Measurements from ENCODE around the gene PARD3B. TPM values are rescaled to one million over a fixed set of nuclear protein-coding genes. Genes with fewer than 3 reads are reported as not detected.

The PARD3B gene
- total RNA-seq, 1 experiment from 2014 or later = 2.0 TPM

DNA sequence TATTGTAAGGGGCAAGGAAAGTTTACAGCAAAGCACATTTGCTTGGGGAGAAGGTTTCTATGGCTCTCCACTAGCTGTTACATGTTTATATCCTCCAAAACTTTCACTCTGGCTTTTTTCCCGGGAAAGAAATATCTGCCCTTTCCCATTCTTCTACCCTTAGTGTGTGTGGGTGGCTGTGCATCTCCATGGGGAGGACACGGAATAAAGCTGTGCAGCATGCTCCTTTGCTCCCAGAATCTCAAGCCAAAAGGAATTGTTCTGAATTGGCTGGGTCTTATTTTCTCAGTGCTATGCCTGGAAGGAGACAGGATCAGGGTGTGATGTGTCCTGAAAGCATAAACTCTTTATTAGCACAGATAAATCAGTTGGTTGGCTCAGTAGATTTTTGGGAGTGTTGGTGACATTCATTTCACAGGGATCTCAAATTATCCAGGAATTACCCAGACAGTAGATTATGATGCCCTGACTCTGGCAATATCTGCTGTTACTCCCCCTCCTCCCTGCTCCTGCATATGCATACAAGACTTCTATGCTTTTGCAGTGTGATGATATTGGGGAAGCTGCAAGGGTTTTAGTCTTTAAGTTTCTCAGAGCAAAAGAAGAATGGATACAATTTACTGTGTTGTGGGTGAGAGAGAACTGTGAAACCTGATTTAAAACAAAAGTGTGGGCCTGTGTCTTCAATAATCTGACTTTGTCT, 63.1 kb downstream of the PARD3B start:
- Histone ChIP-seq H3K27me3 (ENCODE audit: insufficient read depth, low read length) (no peaks in the 10 kb centered on the region), H3K79me2 (ENCODE audit: insufficient read depth, low read length) (no peaks in the 10 kb centered on the region), H3K36me3 (ENCODE audit: control insufficient read depth in 1 of 2, insufficient read depth in 2 of 2, low read length in 2 of 2) (no peaks in the 10 kb centered on the region), H4K20me1 (ENCODE audit: insufficient read depth) (no peaks in the 10 kb centered on the region), H3K9me2 (ENCODE audit: insufficient read depth) (no peaks in the 10 kb centered on the region), H3K4me3 (replicated peaks in 1 of 2; ENCODE audit: low read depth in 1 of 2, low read length in 2 of 2) (no peak overlapping the region), H3K4me2 (ENCODE audit: low read length) (no peak overlapping the region), H3K4me1 (ENCODE audit: control insufficient read depth in 1 of 2, insufficient read depth in 2 of 2, low read length in 2 of 2) (no peaks in the 10 kb centered on the region), H2AFZ (ENCODE audit: low read depth, low read length, poor library complexity, severe bottlenecking) (no peak overlapping the region), H3K27ac (ENCODE audit: low read depth, low read length) (no peak overlapping the region), H3K9ac (ENCODE audit: low read length) (no peak overlapping the region), H3K9me3 (ENCODE audit: control insufficient read depth in 1 of 2, insufficient read depth in 1 of 2, low read depth in 1 of 2, low read length in 2 of 2) (no peaks in the 10 kb centered on the region)
- POLR2A ChIA-PET = no interaction called here
- ATAC-seq (no peak), DNase-seq (ENCODE audit: low read depth, low spot score) (no peak)
- no TSS peak for BruUV-seq (replicated peaks)
- RAD21 ChIA-PET (ENCODE audit: low non-redundant PET in 1 of 2, low total read pairs in 2 of 2, uncharacterized antibody in 2 of 2, unreplicated experiment in 2 of 2) = no interaction called here
- intact Hi-C loops (cut with micrococcal nuclease) = no loop called here
- TF ChIP-seq, protein P1, sequence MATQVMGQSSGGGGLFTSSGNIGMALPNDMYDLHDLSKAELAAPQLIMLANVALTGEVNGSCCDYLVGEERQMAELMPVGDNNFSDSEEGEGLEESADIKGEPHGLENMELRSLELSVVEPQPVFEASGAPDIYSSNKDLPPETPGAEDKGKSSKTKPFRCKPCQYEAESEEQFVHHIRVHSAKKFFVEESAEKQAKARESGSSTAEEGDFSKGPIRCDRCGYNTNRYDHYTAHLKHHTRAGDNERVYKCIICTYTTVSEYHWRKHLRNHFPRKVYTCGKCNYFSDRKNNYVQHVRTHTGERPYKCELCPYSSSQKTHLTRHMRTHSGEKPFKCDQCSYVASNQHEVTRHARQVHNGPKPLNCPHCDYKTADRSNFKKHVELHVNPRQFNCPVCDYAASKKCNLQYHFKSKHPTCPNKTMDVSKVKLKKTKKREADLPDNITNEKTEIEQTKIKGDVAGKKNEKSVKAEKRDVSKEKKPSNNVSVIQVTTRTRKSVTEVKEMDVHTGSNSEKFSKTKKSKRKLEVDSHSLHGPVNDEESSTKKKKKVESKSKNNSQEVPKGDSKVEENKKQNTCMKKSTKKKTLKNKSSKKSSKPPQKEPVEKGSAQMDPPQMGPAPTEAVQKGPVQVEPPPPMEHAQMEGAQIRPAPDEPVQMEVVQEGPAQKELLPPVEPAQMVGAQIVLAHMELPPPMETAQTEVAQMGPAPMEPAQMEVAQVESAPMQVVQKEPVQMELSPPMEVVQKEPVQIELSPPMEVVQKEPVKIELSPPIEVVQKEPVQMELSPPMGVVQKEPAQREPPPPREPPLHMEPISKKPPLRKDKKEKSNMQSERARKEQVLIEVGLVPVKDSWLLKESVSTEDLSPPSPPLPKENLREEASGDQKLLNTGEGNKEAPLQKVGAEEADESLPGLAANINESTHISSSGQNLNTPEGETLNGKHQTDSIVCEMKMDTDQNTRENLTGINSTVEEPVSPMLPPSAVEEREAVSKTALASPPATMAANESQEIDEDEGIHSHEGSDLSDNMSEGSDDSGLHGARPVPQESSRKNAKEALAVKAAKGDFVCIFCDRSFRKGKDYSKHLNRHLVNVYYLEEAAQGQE (IDR thresholded peaks at IDR 0.05; ENCODE audit: low read depth) = no peak
- TF ChIP-seq SP1 (IDR thresholded peaks at IDR 0.05; ENCODE audit: low read depth) (no peak), SIN3A (IDR thresholded peaks at IDR 0.05; ENCODE audit: low read depth) (no peak), CEBPB (IDR thresholded peaks at IDR 0.05; ENCODE audit: low read depth) (no peak), EZH2 (IDR thresholded peaks at IDR 0.05) (no peak), TCF7L2 (IDR thresholded peaks at IDR 0.05; ENCODE audit: borderline replicate concordance, extremely low read depth, insufficient read depth, insufficient read length) (no peak)
- CTCF ChIA-PET = no interaction called here
